ENCODE data around the gene EPHA5.

The EPHA5 gene

GRCh38 chr4:65624651-65625050 is 45.6 kb downstream of the EPHA5 start:
- no peak for DNase-seq (ENCODE audit: low read depth in 2 of 2)

GRCh38 chr4:65623506-65623905 is 46.8 kb downstream of the EPHA5 start:
- DNase-seq (ENCODE audit: low read depth in 2 of 2), result no peak

GRCh38 chr4:65617416-65617815 is 52.9 kb downstream of the EPHA5 start:
- DNase-seq (ENCODE audit: low read depth in 2 of 2), result no peak

GRCh38 chr4:65604515-65604914 is 65.8 kb downstream of the EPHA5 start:
- no peak for DNase-seq (ENCODE audit: low read depth in 2 of 2)

GRCh38 chr4:65600656-65601055 is 69.6 kb downstream of the EPHA5 start:
- no peak for DNase-seq (ENCODE audit: low read depth in 2 of 2)

- DNase-seq (ENCODE audit: low read depth in 2 of 2), result no peak
These were observed 70.9 kb downstream of the EPHA5 start for GRCh38 chr4:65599340-65599739.

- no peak for DNase-seq (ENCODE audit: low read depth in 2 of 2)
These were observed 72.6 kb downstream of the EPHA5 start for GRCh38 chr4:65597697-65598096.

- no peak for DNase-seq (ENCODE audit: low read depth in 2 of 2)
These were observed 78.2 kb downstream of the EPHA5 start for GRCh38 chr4:65592089-65592488.

- DNase-seq (ENCODE audit: low read depth in 2 of 2), result no peak
These were observed 80.4 kb downstream of the EPHA5 start for GRCh38 chr4:65589921-65590320.

- no peak for DNase-seq (ENCODE audit: low read depth in 2 of 2)
These were observed 81.0 kb downstream of the EPHA5 start for GRCh38 chr4:65589331-65589730.

GRCh38 chr4:65580551-65580950 is 89.7 kb downstream of the EPHA5 start:
- no peak for DNase-seq (ENCODE audit: low read depth in 2 of 2)

GRCh38 chr4:65566473-65566872 is 103.8 kb downstream of the EPHA5 start:
- no peak for DNase-seq (ENCODE audit: low read depth in 2 of 2)

- no peak for DNase-seq (ENCODE audit: low read depth in 2 of 2)
These were observed 109.1 kb downstream of the EPHA5 start for GRCh38 chr4:65561164-65561563.

- DNase-seq (ENCODE audit: low read depth in 2 of 2), result no peak
These were observed 111.0 kb downstream of the EPHA5 start for GRCh38 chr4:65559270-65559669.

- no peak for DNase-seq (ENCODE audit: low read depth in 2 of 2)
These were observed 118.2 kb downstream of the EPHA5 start for GRCh38 chr4:65552057-65552456.

GRCh38 chr4:65550500-65550899 is 119.8 kb downstream of the EPHA5 start:
- no peak for DNase-seq (ENCODE audit: low read depth in 2 of 2)

- DNase-seq (ENCODE audit: low read depth in 2 of 2), result no peak
These were observed 123.3 kb downstream of the EPHA5 start for GRCh38 chr4:65546882-65547416.

GRCh38 chr4:65538571-65538970 is 131.7 kb downstream of the EPHA5 start:
- no peak for DNase-seq (ENCODE audit: low read depth in 2 of 2)

GRCh38 chr4:65535113-65535512 is 135.2 kb downstream of the EPHA5 start:
- DNase-seq (ENCODE audit: low read depth in 2 of 2), result no peak

- DNase-seq (ENCODE audit: low read depth in 2 of 2), result no peak
These were observed 148.6 kb downstream of the EPHA5 start for GRCh38 chr4:65521666-65522065.

- no peak for DNase-seq (ENCODE audit: low read depth in 2 of 2)
These were observed 154.6 kb downstream of the EPHA5 start for GRCh38 chr4:65515646-65516045.

- DNase-seq (ENCODE audit: low read depth in 2 of 2), result no peak
These were observed 159.3 kb downstream of the EPHA5 start for GRCh38 chr4:65510976-65511375.

GRCh38 chr4:65508168-65508567 is 162.1 kb downstream of the EPHA5 start:
- no peak for DNase-seq (ENCODE audit: low read depth in 2 of 2)

GRCh38 chr4:65502131-65502701 is 168.1 kb downstream of the EPHA5 start:
- no peak for DNase-seq (ENCODE audit: low read depth in 2 of 2)
